GM12878 (cell line): ENCODE data around the gene ZBTB7B. TPM values are rescaled to one million over a fixed set of nuclear protein-coding genes. Genes with fewer than 3 reads are reported as not detected.

Experiments used
- ATAC-seq: fragments of 200-7000 bp; cut with Tn5 transposase; 3 replicates; pipeline ENCODE4 v1.9.1; 2020; ENCODE audit warnings: mild to moderate bottlenecking, moderate library complexity
- BruUV-seq: library from RNA; stranded (reverse); fragments of 400-500 nt; replicated peaks from 2 replicates; lab custom pipeline; 2021; lab: Mats Ljungman, UMichigan
- CTCF ChIA-PET: fragments of 300-600 bp; sonication (Branson Sonifier 250); formaldehyde crosslinking; extraction: SDS; loops from one replicate; lab custom pipeline; 2021; ENCODE audit warnings: inconsistent platforms; lab: Yijun Ruan, JAX
- POLR2A ChIA-PET: fragments of 350-600 bp; formaldehyde crosslinking; extraction: SDS; loops from one replicate; lab custom pipeline; 2021; ENCODE audit warnings: inconsistent platforms; lab: Charles Lee
- RAD21 ChIA-PET: fragments of 300-600 bp; sonication (Branson Sonifier 250); formaldehyde crosslinking; loops from one replicate; lab custom pipeline; 2023; ENCODE audit warnings: antibody characterized with exemption; ENCODE audit not compliant: unreplicated experiment; lab: Charles Lee
- SMC1A ChIA-PET: fragments of 300-600 bp; sonication (Branson Sonifier 250); formaldehyde crosslinking; loops from one replicate; lab custom pipeline; 2023; ENCODE audit not compliant: unreplicated experiment, uncharacterized antibody; lab: Charles Lee
- DNase-seq: peaks from one replicate; pipeline ENCODE4 v3.0.0-alpha.2; 2011; ENCODE audit warnings: low read depth, low spot score
- FAIRE-seq: peaks from 3 replicates; lab custom pipeline; 2011; peaks lifted over from hg19 to GRCh38; lab: Jason Lieb, UNC
- H2AFZ ChIP-seq: 2 replicates; pipeline ENCODE4 v1.6.0; 2011; ENCODE audit warnings: low read depth, low read length, control low read depth; ENCODE audit not compliant: control insufficient read depth
- H3K27ac ChIP-seq: 2 replicates; pipeline ENCODE4 v1.5.1; 2011; ENCODE audit warnings: control low read depth; ENCODE audit not compliant: control insufficient read depth, insufficient read depth
- H3K27me3 ChIP-seq, 2 experiments: replicated peaks in 1 of 2; 2 replicates each; pipeline versions ENCODE4 v1.6.0 to v1.6.1; 2011; ENCODE audit warnings: low read length in 1 of 2; ENCODE audit not compliant: control insufficient read depth in 2 of 2, insufficient read depth in 2 of 2
- H3K36me3 ChIP-seq, 2 experiments: 2 replicates each; pipeline ENCODE4 v1.5.1; 2011; ENCODE audit warnings: low read length in 1 of 2; ENCODE audit not compliant: control insufficient read depth in 2 of 2, insufficient read depth in 2 of 2
- H3K4me1 ChIP-seq: 2 replicates; pipeline ENCODE4 v1.6.1; 2011; ENCODE audit warnings: mild to moderate bottlenecking, low read length, moderate library complexity, mixed read lengths; ENCODE audit not compliant: control insufficient read depth, insufficient read depth
- H3K4me2 ChIP-seq: 2 replicates; pipeline ENCODE4 v1.6.0; 2011; ENCODE audit warnings: control low read depth; ENCODE audit not compliant: control insufficient read depth, insufficient read depth
- H3K4me3 ChIP-seq: fragments of 200-600 bp; sonication (generic); 2 replicates; pipeline ENCODE4 v1.5.1; 2016
- H3K79me2 ChIP-seq: 2 replicates; pipeline ENCODE4 v1.6.0; 2011; ENCODE audit warnings: low read length; ENCODE audit not compliant: control insufficient read depth, insufficient read depth
- H3K9ac ChIP-seq: 2 replicates; pipeline ENCODE4 v1.8.0; 2011; ENCODE audit warnings: low read length, control low read depth, mixed read lengths; ENCODE audit not compliant: control insufficient read depth, insufficient read depth
- H3K9me3 ChIP-seq: replicated peaks from 3 replicates; pipeline ENCODE4 v1.5.1; 2011; ENCODE audit warnings: mild to moderate bottlenecking, low read length; ENCODE audit not compliant: control insufficient read depth, insufficient read depth
- H4K20me1 ChIP-seq: 2 replicates; pipeline ENCODE4 v1.6.0; 2011; ENCODE audit not compliant: control insufficient read depth, insufficient read depth
- DPF2 ChIP-seq: fragments of 450-650 bp; IDR thresholded peaks from 2 replicates; pipeline ENCODE4 v1.6.1; 2017; ENCODE audit warnings: mild to moderate bottlenecking
- E4F1 ChIP-seq: fragments of 450-650 bp; IDR thresholded peaks from 2 replicates; pipeline ENCODE4 v1.6.1; 2018; ENCODE audit warnings: borderline replicate concordance, mild to moderate bottlenecking; ENCODE audit not compliant: partially characterized antibody
- IRF3 ChIP-seq: fragments of 450-650 bp; IDR thresholded peaks from 2 replicates; pipeline ENCODE4 v1.6.1; 2014; ENCODE audit warnings: mild to moderate bottlenecking
- KLF5 ChIP-seq: fragments of 450-650 bp; IDR thresholded peaks from 2 replicates; pipeline ENCODE4 v1.6.1; 2014; ENCODE audit warnings: mild to moderate bottlenecking; ENCODE audit not compliant: partially characterized antibody
- MEF2A ChIP-seq: IDR thresholded peaks from 2 replicates; pipeline ENCODE4 v1.6.1; 2011; ENCODE audit warnings: low read depth, mild to moderate bottlenecking, low read length, moderate library complexity; ENCODE audit not compliant: insufficient read depth
- MTA3 ChIP-seq: IDR thresholded peaks from 2 replicates; pipeline ENCODE4 v1.6.1; 2012; ENCODE audit warnings: low read length, inconsistent platforms, borderline replicate concordance
- PKNOX1 ChIP-seq: fragments of 450-650 bp; IDR thresholded peaks from 2 replicates; pipeline ENCODE4 v1.6.1; 2016; ENCODE audit warnings: mild to moderate bottlenecking
- POLR2A ChIP-seq: IDR thresholded peaks from 2 replicates; pipeline ENCODE4 v1.6.1; 2011; ENCODE audit warnings: low read depth, mild to moderate bottlenecking, low read length
- SKIL ChIP-seq: fragments of 450-650 bp; IDR thresholded peaks from 2 replicates; pipeline ENCODE4 v1.6.1; 2017; ENCODE audit warnings: mild to moderate bottlenecking, low read depth, inconsistent platforms; ENCODE audit not compliant: poor library complexity, severe bottlenecking
- SMC3 ChIP-seq: IDR thresholded peaks from 2 replicates; pipeline ENCODE4 v1.6.1; 2011; ENCODE audit warnings: low read length, improper control_type of control experiment, borderline replicate concordance
- SUPT20H ChIP-seq: IDR thresholded peaks from 2 replicates; pipeline ENCODE4 v1.6.1; 2011; ENCODE audit warnings: low read depth, mild to moderate bottlenecking, low read length, moderate library complexity, borderline replicate concordance; ENCODE audit not compliant: control insufficient read depth
- YY1 ChIP-seq: IDR thresholded peaks from 2 replicates; pipeline ENCODE4 v1.6.1; 2011; ENCODE audit warnings: low read depth, mild to moderate bottlenecking, low read length
- ZNF24 ChIP-seq: fragments of 450-650 bp; IDR thresholded peaks from 2 replicates; pipeline ENCODE4 v1.6.1; 2017; ENCODE audit warnings: antibody characterized with exemption, mild to moderate bottlenecking
- WGBS: methylation state at CpG from one replicate; pipeline ENCODE4 v1.1.6; 2016; ENCODE audit warnings: low lambda C conversion rate; ENCODE audit not compliant: insufficient replicate concordance, insufficient coverage; ENCODE audit errors: missing lambda C conversion rate; 5-methylcytosine and 5-hydroxymethylcytosine counted together
- in situ Hi-C: fragments of 300-500 bp; cut with MboI; formaldehyde crosslinking; loops from 9 replicates; pipeline ENCODE4 v1.14.3; 2018; ENCODE audit warnings: mixed read lengths
- intact Hi-C: fragments of 100-400 bp; cut with micrococcal nuclease; formaldehyde crosslinking; loops from one replicate; pipeline ENCODE4 v1.14.2; 2022; ENCODE audit not compliant: unreplicated experiment
- polyA plus RNA-seq, 11 experiments: library from polyadenylated mRNA; depleted of rRNA in 4 of 11; unstranded in 6 of 11; stranded (reverse) in 5 of 11; fragments of >200 nt; fragmentation: Nextera tagmentation in 4 of 11; fragmentation: Illumina TruSeq in 1 of 11; extraction: Ambion mirVana in 4 of 11; extraction: Trizol in 1 of 11; gene quantifications; 1 replicate in 1 of 11; 2 replicates in 10 of 11; pipeline versions ENCODE4 v1.2.1 to v1.2.3, GENCODE V29; 2011 to 2016; ENCODE audit warnings: inconsistent platforms in 2 of 11, missing spikeins in 2 of 11, low read depth in 1 of 11
- total RNA-seq, 4 experiments: library from RNA; depleted of rRNA in 3 of 4; stranded (reverse); fragments of >200 nt in 3 of 4; fragmentation: Illumina TruSeq in 1 of 4; extraction: Trizol in 1 of 4; gene quantifications; 2 replicates each; pipeline versions ENCODE4 v1.2.1 to v1.2.3, GENCODE V29; 2013 to 2021

The ZBTB7B gene
- total and polyA plus RNA-seq, 10 of the 15 experiments (the other 5 are each of a cell fraction or from before 2014, with no cell fraction given), result 0.11 to 44.9 (median 11.3) TPM

- no peak for TF ChIP-seq PKNOX1
- no peak for TF ChIP-seq KLF5
- no peak for TF ChIP-seq DPF2
- TF ChIP-seq SUPT20H, result no peak
- TF ChIP-seq MEF2A, result no peak
- no peak for TF ChIP-seq MTA3
These were observed 8.9 kb upstream of the ZBTB7B start, which contains the start of gene LENEP (continued) for GRCh38 chr1:154993572-154994268.

- FAIRE-seq (no peak), ATAC-seq (no peak), DNase-seq (no peak)
- Histone ChIP-seq H3K9me3 (no peaks in the 10 kb centered on the region), H3K27me3 (no peaks in the 10 kb centered on the region), H3K9ac (no peak overlapping the region), H3K36me3 (peaks cover 2 to 3% of the 10 kb centered on the region in 2 experiments; a peak in 2 of 4 replicates), H3K27ac (no peak overlapping the region), H3K4me1 (peaks cover 12% of the 10 kb centered on the region), H3K4me3 (no peak overlapping the region), H2AFZ (no peak overlapping the region), H3K79me2 (peaks cover 2% of the 10 kb centered on the region; the same call in 1 of the 2 replicates), H4K20me1 (no peaks in the 10 kb centered on the region), H3K4me2 (no peak overlapping the region)
- intact Hi-C loops, result no loop called here
- in situ Hi-C loops, result no loop called here
- BruUV-seq, result no TSS peak
- CTCF ChIA-PET, result interaction anchor here (1.1 to 11.0 kb wide), 9 partner anchors 16 to 102 kb away, joined by 3 to 226 read pairs (median 6); partner anchors contain the start of genes CKS1B, FLAD1, PBXIP1 and PYGO2
- TF ChIP-seq ZNF24 (no peak), YY1 (no peak), IRF3 (no peak), SKIL (no peak), E4F1 (no peak), SMC3 (no peak), POLR2A (no peak)
- RAD21 ChIA-PET, result interaction anchor here (0.9 to 1.5 kb wide), 2 partner anchors 10 to 23 kb away, joined by 3 to 9 read pairs; partner anchors contain the start of gene FLAD1
- 42% methylated on average over 1 of the region's 1 CpG for WGBS
- SMC1A ChIA-PET, result interaction anchor here (0.5 to 8.1 kb wide), 6 partner anchors 11 to 513 kb away, joined by 3 to 69 read pairs (median 4); partner anchors contain the start of gene FLAD1
- POLR2A ChIA-PET, result interaction anchor here (0.9 to 3.4 kb wide), 3 partner anchors 10 to 20 kb away, joined by 4 to 13 read pairs (median 8); partner anchors contain the start of genes CKS1B and FLAD1
These were observed 8.4 kb upstream of the ZBTB7B start for GRCh38 chr1:154994269-154994587.
